Stimulated activated CD8-positive, alpha-beta memory T cell treated with anti-CD3 and anti-CD28 coated beads, Interleukin-15, amount 100 ng/mL, for 48 hours (primary cell): Measurements from ENCODE around the gene TMEM207.

Experiments used
- DNase-seq, 2 donors: peaks; one replicate each; pipeline ENCODE4 v3.0.0-alpha.2; 2020; ENCODE audit warnings: low read depth in 2 of 2

TMEM207 gene

GRCh38 chr3:190385731-190386688, 63.7 kb downstream of the TMEM207 start:
- no peak for DNase-seq

- no peak for DNase-seq
Measured at GRCh38 chr3:190384309-190384756, 65.4 kb downstream of the TMEM207 start.

GRCh38 chr3:190382082-190382481, 67.6 kb downstream of the TMEM207 start:
- DNase-seq = no peak

GRCh38 chr3:190381441-190381840, 68.3 kb downstream of the TMEM207 start:
- no peak for DNase-seq

- no peak for DNase-seq
Measured at GRCh38 chr3:190380184-190380583, 69.5 kb downstream of the TMEM207 start.
